ENCODE measurements around the gene TPST2.

TPST2 gene

GRCh38 chr22:26610072-26610958, 20.4 kb upstream of the TPST2 start:
- DNase-seq, result peak in 1 of 2 experiments; percentile 22

GRCh38 chr22:26609287-26609686, 19.4 kb upstream of the TPST2 start:
- DNase-seq, result no peak

- DNase-seq, result no peak
These were observed 18.2 kb upstream of the TPST2 start for GRCh38 chr22:26608129-26608528.

- DNase-seq, result no peak
These were observed 16.7 kb upstream of the TPST2 start for GRCh38 chr22:26606611-26607010.

GRCh38 chr22:26604368-26604767, 14.4 kb upstream of the TPST2 start:
- no peak for DNase-seq

GRCh38 chr22:26602127-26602526, 12.2 kb upstream of the TPST2 start:
- no peak for DNase-seq

- DNase-seq, result no peak
These were observed 11.8 kb upstream of the TPST2 start for GRCh38 chr22:26601726-26602125.

GRCh38 chr22:26599505-26599904, 9.6 kb upstream of the TPST2 start:
- DNase-seq, result no peak

GRCh38 chr22:26597480-26597879, 7.5 kb upstream of the TPST2 start:
- no peak for DNase-seq

GRCh38 chr22:26597026-26597425, 7.1 kb upstream of the TPST2 start:
- DNase-seq, result no peak

- no peak for DNase-seq
These were observed 3.8 kb upstream of the TPST2 start for GRCh38 chr22:26593763-26594162.

GRCh38 chr22:26592421-26592891, 2.5 kb upstream of the TPST2 start:
- DNase-seq, result no peak

- DNase-seq, result no peak
These were observed 526 bp downstream of the TPST2 start for GRCh38 chr22:26589367-26589844.

- no peak for DNase-seq
These were observed 1.1 kb downstream of the TPST2 start for GRCh38 chr22:26588729-26589366.

GRCh38 chr22:26587991-26588613, 1.8 kb downstream of the TPST2 start:
- DNase-seq, result no peak

GRCh38 chr22:26586556-26587325, 3.2 kb downstream of the TPST2 start:
- DNase-seq, result no peak

- DNase-seq, result peak in 1 of 2 experiments; percentile 80
These were observed 4.7 kb downstream of the TPST2 start for GRCh38 chr22:26585104-26585790.

- DNase-seq, result no peak
These were observed 5.9 kb downstream of the TPST2 start for GRCh38 chr22:26584010-26584409.

- DNase-seq, result no peak
These were observed 8.2 kb downstream of the TPST2 start for GRCh38 chr22:26581633-26582168.

- DNase-seq, result no peak
These were observed 8.9 kb downstream of the TPST2 start for GRCh38 chr22:26581026-26581425.

- DNase-seq, result no peak
These were observed 9.5 kb downstream of the TPST2 start for GRCh38 chr22:26580240-26580962.

Measured in NCI-H446 (cell line).